Natural killer cell (primary cell): ENCODE measurements around the gene TUBB. TPM values are rescaled to one million over a fixed set of nuclear protein-coding genes. Genes with fewer than 3 reads are reported as not detected.

Experiments used
- ATAC-seq, 3 donors: fragments of 150-1000 bp in 2 of 3; fragments of 200-7000 bp in 1 of 3; cut with Tn5 transposase; 1 replicate in 1 of 3; 2 replicates in 2 of 3; pipeline ENCODE4 v1.10.0; 2021; ENCODE audit warnings: mild to moderate bottlenecking in 2 of 3, moderate library complexity in 2 of 3
- DNase-seq, 2 donors: peaks; one replicate each; pipeline versions ENCODE4 v3.0.0 to v3.0.0-alpha.2; 2013 to 2021; ENCODE audit warnings: mixed read lengths in 1 of 2
- H3K27ac ChIP-seq: one replicate; pipeline ENCODE4 v1.5.1; 2013; ENCODE audit warnings: mild to moderate bottlenecking, low read length
- H3K27me3 ChIP-seq: one replicate; pipeline ENCODE4 v1.6.1; 2013; ENCODE audit warnings: low read length; ENCODE audit not compliant: control insufficient read depth, insufficient read depth
- H3K36me3 ChIP-seq: one replicate; pipeline ENCODE4 v1.6.1; 2013; ENCODE audit warnings: low read length; ENCODE audit not compliant: control insufficient read depth, insufficient read depth
- H3K4me1 ChIP-seq: one replicate; pipeline ENCODE4 v1.6.1; 2013; ENCODE audit warnings: low read length; ENCODE audit not compliant: control insufficient read depth, insufficient read depth
- H3K4me3 ChIP-seq: one replicate; pipeline ENCODE4 v1.5.1; 2013; ENCODE audit warnings: low read length
- H3K9me3 ChIP-seq: one replicate; pipeline ENCODE4 v1.6.1; 2013; ENCODE audit warnings: low read length; ENCODE audit not compliant: control insufficient read depth, insufficient read depth
- H3K27ac Mint-ChIP-seq, 2 donors: one replicate each; pipeline ENCODE4 v1.8.0; 2022; ENCODE audit warnings: mild to moderate bottlenecking in 2 of 2, mixed read lengths in 2 of 2, moderate library complexity in 1 of 2
- H3K27me3 Mint-ChIP-seq, 2 donors: one replicate each; pipeline ENCODE4 v1.8.0; 2022; ENCODE audit warnings: low read depth in 2 of 2, mixed read lengths in 2 of 2
- H3K36me3 Mint-ChIP-seq: one replicate; pipeline ENCODE4 v1.8.0; 2022; ENCODE audit warnings: mixed read lengths
- H3K4me1 Mint-ChIP-seq, 2 donors: one replicate each; pipeline ENCODE4 v1.8.0; 2022; ENCODE audit warnings: mixed read lengths in 2 of 2
- H3K4me3 Mint-ChIP-seq: one replicate; pipeline ENCODE4 v1.8.0; 2022; ENCODE audit warnings: mild to moderate bottlenecking, moderate library complexity, mixed read lengths
- H3K9me3 Mint-ChIP-seq, 2 donors: one replicate each; pipeline ENCODE4 v1.8.0; 2022; ENCODE audit warnings: mixed read lengths in 2 of 2
- WGBS: methylation state at CpG from one replicate; pipeline ENCODE4 v1.1.7; 2013; ENCODE audit warnings: missing lambda C conversion rate; ENCODE audit not compliant: insufficient coverage; 5-methylcytosine and 5-hydroxymethylcytosine counted together
- intact Hi-C: fragments of 100-400 bp; cut with micrococcal nuclease; formaldehyde crosslinking; loops from one replicate; pipeline ENCODE4 v1.14.2; 2022
- total RNA-seq, 4 donors: library from RNA; stranded (reverse); fragments of 120-200 nt in 1 of 4; gene quantifications; one replicate each; pipeline versions ENCODE4 v1.2.3 to v1.2.4, GENCODE V29; 2013 to 2022
- TF ChIP-seq, protein P1 (sequence below): fragments of 200-600 bp; IDR thresholded peaks from one replicate; pipeline ENCODE4 v1.8.0; 2022; ENCODE audit warnings: antibody characterized with exemption

The TUBB gene
- total RNA-seq, 3 donors from 2014 or later (not counting 1 experiment from before 2014, with no cell fraction given): 121 to 168 (median 127) TPM

DNA sequence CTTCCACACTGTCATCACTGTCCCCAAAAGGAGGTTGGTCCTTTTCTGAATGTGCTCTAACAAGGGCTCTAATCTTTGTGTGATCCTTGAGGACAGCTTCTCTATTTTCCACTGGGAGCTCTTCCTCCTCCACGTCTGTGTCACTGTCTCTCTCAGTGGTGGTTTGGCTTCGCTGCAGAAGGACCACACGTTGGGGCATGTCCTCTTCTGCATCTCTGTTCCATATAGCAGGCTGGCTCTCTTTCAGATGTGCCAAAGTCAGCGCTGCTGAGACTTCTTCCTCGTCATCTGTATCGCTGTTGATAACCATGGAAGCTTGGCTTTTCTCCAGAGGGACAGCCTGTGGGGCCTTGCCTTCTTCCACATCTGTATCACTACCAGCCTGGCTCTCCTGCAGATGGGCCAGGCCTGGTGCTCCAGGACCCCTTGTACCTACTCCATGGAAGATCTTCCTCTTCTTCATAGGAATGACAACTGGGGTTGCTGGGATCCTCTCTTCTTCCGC is 7.7 kb upstream of the TUBB start:
- 72% methylated on average over 7 of the region's 7 CpGs for WGBS
- Histone ChIP-seq H3K27ac (peak overlapping the region; percentile 62), H3K9me3 (no peaks in the 10 kb centered on the region), H3K4me1 (peaks cover 34% of the 10 kb centered on the region), H3K4me3 (no peak overlapping the region), H3K36me3 (peaks cover 31% of the 10 kb centered on the region), H3K27me3 (no peaks in the 10 kb centered on the region)
- H3K4me1 Mint-ChIP-seq: peaks cover 38 to 53% of the 10 kb centered on the region in 2 donors
- TF ChIP-seq, protein P1, sequence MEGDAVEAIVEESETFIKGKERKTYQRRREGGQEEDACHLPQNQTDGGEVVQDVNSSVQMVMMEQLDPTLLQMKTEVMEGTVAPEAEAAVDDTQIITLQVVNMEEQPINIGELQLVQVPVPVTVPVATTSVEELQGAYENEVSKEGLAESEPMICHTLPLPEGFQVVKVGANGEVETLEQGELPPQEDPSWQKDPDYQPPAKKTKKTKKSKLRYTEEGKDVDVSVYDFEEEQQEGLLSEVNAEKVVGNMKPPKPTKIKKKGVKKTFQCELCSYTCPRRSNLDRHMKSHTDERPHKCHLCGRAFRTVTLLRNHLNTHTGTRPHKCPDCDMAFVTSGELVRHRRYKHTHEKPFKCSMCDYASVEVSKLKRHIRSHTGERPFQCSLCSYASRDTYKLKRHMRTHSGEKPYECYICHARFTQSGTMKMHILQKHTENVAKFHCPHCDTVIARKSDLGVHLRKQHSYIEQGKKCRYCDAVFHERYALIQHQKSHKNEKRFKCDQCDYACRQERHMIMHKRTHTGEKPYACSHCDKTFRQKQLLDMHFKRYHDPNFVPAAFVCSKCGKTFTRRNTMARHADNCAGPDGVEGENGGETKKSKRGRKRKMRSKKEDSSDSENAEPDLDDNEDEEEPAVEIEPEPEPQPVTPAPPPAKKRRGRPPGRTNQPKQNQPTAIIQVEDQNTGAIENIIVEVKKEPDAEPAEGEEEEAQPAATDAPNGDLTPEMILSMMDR: no peak
- H3K4me3 Mint-ChIP-seq: peak overlapping the region; percentile 60
- H3K27me3 Mint-ChIP-seq: no peaks in the 10 kb centered on the region
- ATAC-seq (no peak), DNase-seq (no peak)
- H3K9me3 Mint-ChIP-seq: no peaks in the 10 kb centered on the region
- H3K27ac Mint-ChIP-seq: peak overlapping the region; percentile 81 to 93
- intact Hi-C loops: no loop called here
- H3K36me3 Mint-ChIP-seq: no peaks in the 10 kb centered on the region

DNA sequence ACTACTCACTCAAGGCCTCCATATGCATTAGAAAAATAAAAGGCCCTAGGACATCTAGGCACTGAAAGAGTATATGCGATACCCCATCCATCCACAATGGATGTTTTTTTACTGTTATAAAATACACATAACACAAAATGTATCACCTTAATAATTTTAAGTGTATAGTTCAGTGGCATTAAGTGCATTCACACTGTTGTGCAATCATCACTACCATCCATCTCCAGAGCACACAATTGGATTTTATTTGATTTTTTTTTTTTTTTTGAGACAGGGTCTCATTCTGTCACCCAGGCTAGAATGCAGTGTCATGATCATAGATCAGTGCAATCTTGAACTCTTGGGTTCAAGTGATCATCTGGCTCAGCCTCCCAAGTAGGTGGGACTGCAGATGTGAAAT is 5.9 kb upstream of the TUBB start:
- no peak for DNase-seq
- no peaks in the 10 kb centered on the region for H3K9me3 Mint-ChIP-seq
- Histone ChIP-seq H3K4me3 (no peak overlapping the region), H3K4me1 (peaks cover 40% of the 10 kb centered on the region), H3K9me3 (no peaks in the 10 kb centered on the region), H3K27ac (no peak overlapping the region), H3K27me3 (no peaks in the 10 kb centered on the region), H3K36me3 (peaks cover 24% of the 10 kb centered on the region)
- WGBS: no CpG with 5 or more reads among the region's 1 CpG
- no peaks in the 10 kb centered on the region for H3K36me3 Mint-ChIP-seq
- intact Hi-C loops: no loop called here
- no peak overlapping the region for H3K4me3 Mint-ChIP-seq
- H3K27ac Mint-ChIP-seq: peak overlapping the region in 1 of 2 donors; percentile 100
- TF ChIP-seq, protein P1: no peak
- no peaks in the 10 kb centered on the region for H3K27me3 Mint-ChIP-seq
- peaks cover 42 to 50% of the 10 kb centered on the region in 2 donors for H3K4me1 Mint-ChIP-seq
- ATAC-seq: no peak

DNA sequence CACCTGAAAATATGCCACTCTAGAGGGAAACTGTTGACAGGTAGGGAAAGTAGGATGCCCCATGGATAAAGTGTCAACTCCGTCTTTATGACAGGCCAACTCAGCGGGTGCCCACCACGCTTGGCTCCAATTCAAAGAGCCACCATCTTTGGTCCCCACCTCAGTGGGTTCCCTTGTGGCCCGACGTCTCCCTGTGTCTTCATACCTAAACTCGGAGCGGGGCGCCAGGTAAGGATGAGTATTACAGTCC is 3.3 kb upstream of the TUBB start:
- TF ChIP-seq, protein P1: no peak
- H3K36me3 ChIP-seq: peaks cover 20% of the 10 kb centered on the region
- H3K9me3 ChIP-seq: no peaks in the 10 kb centered on the region
- Mint-ChIP-seq H3K27ac (peak overlapping the region; percentile 97 to 100), H3K36me3 (no peaks in the 10 kb centered on the region), H3K9me3 (no peaks in the 10 kb centered on the region), H3K4me1 (peaks cover 60 to 62% of the 10 kb centered on the region in 2 donors), H3K27me3 (no peaks in the 10 kb centered on the region), H3K4me3 (peak overlapping the region; percentile 98)
- peaks cover 39% of the 10 kb centered on the region for H3K4me1 ChIP-seq
- no peak for DNase-seq
- intact Hi-C loops: loop anchor here (1.0 to 5.0 kb wide), 4 partner anchors 30 to 950 kb away; partner anchors contain the start of genes CSNK2B, GNL1 and LY6G5B
- H3K4me3 ChIP-seq: peak overlapping the region; percentile 68
- H3K27me3 ChIP-seq: no peaks in the 10 kb centered on the region
- ATAC-seq: no peak
- WGBS: 7% methylated on average over 8 of the region's 8 CpGs
- H3K27ac ChIP-seq: peak overlapping the region; percentile 95
